GM21367 (cell line): ENCODE data around the gene PRKCZ.

Experiments
- ATAC-seq: cut with Tn5 transposase; IDR thresholded peaks from one replicate; pipeline ENCODE4 v1.9.1; 2021; ENCODE audit not compliant: unreplicated experiment

The PRKCZ gene

GRCh38 chr1:2100780-2101108 lies 50.5 kb downstream of the PRKCZ start:
- ATAC-seq = no peak

- no peak for ATAC-seq
Measured at GRCh38 chr1:2101531-2101930, 51.3 kb downstream of the PRKCZ start.

GRCh38 chr1:2101946-2102345 lies 51.7 kb downstream of the PRKCZ start:
- ATAC-seq = no peak

GRCh38 chr1:2102753-2103152 lies 52.5 kb downstream of the PRKCZ start:
- ATAC-seq = no peak

- no peak for ATAC-seq
Measured at GRCh38 chr1:2103266-2103900, 53.2 kb downstream of the PRKCZ start.

- ATAC-seq = no peak
Measured at GRCh38 chr1:2103901-2104590, 53.8 kb downstream of the PRKCZ start.

- ATAC-seq = no peak
Measured at GRCh38 chr1:2104621-2105427, 54.6 kb downstream of the PRKCZ start.

GRCh38 chr1:2105781-2106524 lies 55.7 kb downstream of the PRKCZ start:
- no peak for ATAC-seq

GRCh38 chr1:2106659-2107405 lies 56.6 kb downstream of the PRKCZ start:
- no peak for ATAC-seq

- ATAC-seq = no peak
Measured at GRCh38 chr1:2107586-2108212, 57.5 kb downstream of the PRKCZ start.

- ATAC-seq = no peak
Measured at GRCh38 chr1:2108213-2108876, 58.1 kb downstream of the PRKCZ start.

- ATAC-seq = no peak
Measured at GRCh38 chr1:2108877-2109580, 58.8 kb downstream of the PRKCZ start.

- ATAC-seq = no peak
Measured at GRCh38 chr1:2109581-2110021, 59.4 kb downstream of the PRKCZ start.

GRCh38 chr1:2110191-2110737 lies 60.1 kb downstream of the PRKCZ start:
- ATAC-seq = no peak

- ATAC-seq = no peak
Measured at GRCh38 chr1:2110738-2111673, 60.8 kb downstream of the PRKCZ start.

- ATAC-seq = no peak
Measured at GRCh38 chr1:2111674-2112035, 61.4 kb downstream of the PRKCZ start.

GRCh38 chr1:2112280-2112701 lies 62.1 kb downstream of the PRKCZ start:
- ATAC-seq = no peak
